HG03354 (cell line): ENCODE measurements around the gene METTL22.
A peak's percentile ranks its signal among the peaks of the same experiment; 100 is the strongest.

Experiments used
- ATAC-seq: cut with Tn5 transposase; IDR thresholded peaks from one replicate; pipeline ENCODE4 v1.9.1; 2021; ENCODE audit warnings: mild to moderate bottlenecking; ENCODE audit not compliant: unreplicated experiment, poor library complexity, severe bottlenecking

METTL22 gene

GRCh38 chr16:8621572-8622314 is at the start of gene METTL22:
METTL22 (plus strand) TSS chr16:8621698; CDS start chr16:8625666, 3,968 bp downstream.
- peak; percentile 94 for ATAC-seq

GRCh38 chr16:8572063-8572918 is 49.2 kb upstream of the METTL22 start:
- no peak for ATAC-seq

DNA sequence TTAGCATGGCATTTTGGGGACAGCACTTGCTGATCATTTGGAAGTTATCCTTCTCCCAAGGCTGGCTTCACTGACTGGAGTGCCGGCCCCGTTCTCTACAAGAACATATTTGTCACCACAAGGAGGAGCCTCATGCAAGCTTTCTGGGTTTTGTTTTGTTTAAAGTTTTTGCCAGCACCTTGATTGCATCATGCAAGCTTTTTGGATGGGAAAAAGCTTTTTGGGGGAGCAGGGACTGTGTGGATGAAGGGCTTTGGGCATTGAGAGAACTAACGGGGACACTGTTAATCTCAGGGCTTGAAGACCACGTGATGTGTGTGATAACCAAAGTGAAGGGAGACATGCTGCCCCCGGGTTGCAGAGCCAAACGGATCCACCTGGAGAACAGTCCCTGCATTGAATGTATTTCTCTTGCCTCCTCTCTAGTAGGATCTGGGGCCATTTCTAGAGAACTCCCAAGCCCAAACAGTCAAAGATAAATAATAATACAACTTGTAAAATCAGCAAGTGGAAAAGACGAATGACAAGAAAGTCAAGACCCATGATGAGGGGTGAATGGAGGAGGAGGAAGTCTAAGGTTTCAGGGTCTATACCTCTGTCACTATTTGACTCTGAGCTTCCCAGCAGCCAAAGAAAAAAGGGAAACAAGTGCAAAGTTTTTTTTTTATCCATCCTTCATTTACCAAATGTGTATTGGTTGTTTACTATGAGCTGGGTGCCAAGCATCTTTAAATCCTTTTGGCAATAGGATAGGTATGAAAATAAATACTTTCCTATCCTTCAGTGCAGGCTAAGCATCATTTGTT is 48.4 kb upstream of the METTL22 start:
- no peak for ATAC-seq

DNA sequence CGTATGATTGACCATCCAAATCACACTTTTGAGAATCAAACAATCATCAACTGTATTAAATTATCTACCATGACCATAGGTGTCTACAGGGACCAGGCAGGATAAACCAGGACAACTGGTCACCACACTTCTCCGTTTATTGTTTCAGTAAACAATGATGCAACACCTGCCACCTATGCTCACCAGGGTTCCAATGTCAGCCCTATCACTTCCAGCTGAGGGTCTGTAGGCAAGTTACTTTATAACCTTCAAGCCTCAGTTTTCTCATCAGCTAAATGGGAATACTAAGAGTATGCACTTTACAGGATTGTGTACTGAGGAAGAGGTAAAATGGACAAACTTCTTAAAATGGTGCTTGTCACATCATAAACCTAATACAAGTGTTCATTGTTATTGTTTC is 46.1 kb upstream of the METTL22 start:
- ATAC-seq: no peak

GRCh38 chr16:8576141-8577004 is 45.1 kb upstream of the METTL22 start:
- no peak for ATAC-seq

DNA sequence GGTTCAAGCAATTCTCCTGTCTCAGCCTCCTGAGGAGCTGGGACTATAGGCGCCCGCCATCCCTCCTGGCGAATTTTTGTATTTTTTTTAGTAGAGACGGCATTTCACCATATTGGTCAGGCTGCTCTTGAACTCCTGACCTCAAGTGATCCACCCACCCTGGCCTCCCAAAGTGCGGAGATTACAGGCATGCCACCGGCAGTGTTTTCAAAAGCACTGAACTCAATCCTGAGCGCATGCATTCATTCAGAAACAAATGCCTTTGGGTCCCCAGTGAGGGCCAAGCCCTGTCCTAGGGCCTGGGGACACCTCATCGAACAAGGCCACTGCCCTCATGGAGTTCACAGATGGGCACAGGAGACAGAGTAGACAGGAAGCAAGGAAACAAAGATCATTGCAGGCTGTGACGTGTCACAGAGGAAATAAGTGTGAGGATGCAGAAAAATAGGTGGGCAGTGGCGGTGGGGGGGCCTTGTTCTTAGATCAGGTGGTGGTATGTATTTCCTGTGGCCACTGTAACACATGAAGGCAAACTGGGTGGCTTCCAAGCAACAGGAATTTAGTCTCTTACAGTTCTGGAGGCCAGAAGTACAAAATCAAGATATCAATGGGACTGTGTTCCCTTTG is 43.7 kb upstream of the METTL22 start:
- no peak for ATAC-seq

- no peak for ATAC-seq
These were observed 41.9 kb upstream of the METTL22 start for GRCh38 chr16:8579559-8579958.

DNA sequence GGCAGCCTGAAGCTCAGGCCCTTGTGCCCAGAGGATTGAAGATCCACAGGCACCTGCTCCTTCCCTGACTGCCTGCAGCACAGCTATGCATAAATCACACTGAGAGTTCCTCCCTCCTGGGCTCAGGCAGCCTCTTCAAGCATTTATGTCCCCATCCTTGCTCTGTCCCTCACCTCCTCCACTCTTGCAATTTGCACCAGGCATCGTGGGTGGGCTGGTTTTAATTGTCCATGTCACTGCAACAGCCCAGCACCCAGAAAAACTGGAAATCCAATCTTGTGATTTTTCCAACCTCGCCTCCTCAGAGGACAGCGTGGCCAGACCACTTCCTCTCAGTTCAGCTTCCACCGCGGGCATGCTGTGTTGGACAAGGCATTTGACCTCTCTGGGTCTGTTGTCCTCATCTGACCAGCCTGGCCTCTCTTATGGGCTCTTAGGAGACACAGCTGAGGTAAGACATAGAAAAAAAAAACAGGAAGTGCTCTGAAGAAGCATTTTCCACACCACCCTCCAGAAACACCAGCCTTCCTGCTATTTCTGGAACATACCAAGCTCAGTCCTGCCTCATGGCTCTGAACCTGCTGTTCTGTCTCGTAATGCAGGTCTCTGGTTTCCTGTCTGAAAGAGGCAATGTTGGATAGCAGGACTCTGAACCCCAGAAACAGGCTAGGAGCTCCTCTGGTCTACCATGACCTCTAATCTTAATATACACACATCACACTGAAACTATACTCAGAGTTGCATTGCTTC is 39.5 kb upstream of the METTL22 start:
- ATAC-seq: no peak

GRCh38 chr16:8583199-8583598 is 38.3 kb upstream of the METTL22 start:
- no peak for ATAC-seq

GRCh38 chr16:8583732-8584131 is 37.8 kb upstream of the METTL22 start:
- ATAC-seq: no peak

DNA sequence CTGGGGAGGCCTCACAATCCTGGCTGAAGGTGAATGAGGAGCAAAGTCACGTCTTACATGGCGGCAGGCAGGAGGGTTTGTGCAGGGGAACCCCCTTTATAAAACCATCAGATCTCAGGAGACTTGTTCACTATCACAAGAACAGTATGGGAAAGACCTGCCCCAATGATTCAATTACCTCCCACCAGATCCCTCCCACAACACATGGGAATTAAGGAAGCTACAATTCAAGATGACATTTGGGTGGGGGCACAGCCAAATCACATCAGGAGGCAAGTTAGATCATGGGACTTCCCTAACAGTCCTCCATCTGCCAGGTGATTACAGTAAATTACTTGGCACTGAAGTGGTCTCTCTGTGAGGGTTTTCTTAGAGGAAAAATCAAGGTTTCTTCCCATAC is 36.5 kb upstream of the METTL22 start:
- no peak for ATAC-seq

DNA sequence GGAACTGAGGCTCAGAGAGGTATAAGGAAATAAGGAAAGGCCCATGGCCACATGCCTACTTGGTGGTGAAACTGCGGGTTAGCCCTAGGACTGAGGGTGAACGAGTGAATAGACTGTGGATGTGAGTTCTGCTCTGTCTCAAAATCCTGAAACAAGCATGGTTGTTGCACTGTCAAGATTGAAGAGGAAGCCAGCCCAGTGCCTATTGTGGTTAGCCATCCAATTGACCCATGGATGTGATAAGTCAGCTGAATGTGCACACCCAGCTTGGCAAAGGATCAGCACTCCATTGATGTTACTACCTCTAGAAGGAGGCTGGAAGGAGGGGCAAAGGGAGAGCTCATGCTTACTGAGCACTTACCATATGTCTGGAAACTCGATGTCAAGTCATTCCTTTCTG is 35.6 kb upstream of the METTL22 start:
- ATAC-seq: no peak

GRCh38 chr16:8587065-8587464 is 34.4 kb upstream of the METTL22 start:
- no peak for ATAC-seq

DNA sequence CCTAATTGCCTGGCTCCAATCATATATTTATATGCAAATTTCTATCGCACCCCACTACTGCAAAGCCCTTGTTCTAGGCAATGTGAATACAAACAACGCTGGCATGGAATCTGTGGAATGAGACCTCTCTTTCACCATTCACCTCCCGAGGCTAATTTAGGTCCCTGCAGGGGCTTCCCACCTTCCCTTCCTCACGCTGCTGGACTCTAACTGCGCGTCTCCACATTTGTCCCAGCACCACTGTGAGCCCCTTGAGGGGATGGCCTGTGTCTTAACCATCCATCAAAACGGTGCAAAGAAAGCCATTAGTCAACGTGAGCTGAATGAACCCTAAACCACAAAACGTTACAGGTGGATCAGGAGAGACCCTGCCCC is 32.8 kb upstream of the METTL22 start:
- no peak for ATAC-seq

GRCh38 chr16:8589057-8589899 is 32.2 kb upstream of the METTL22 start:
- ATAC-seq: no peak

- ATAC-seq: no peak
These were observed 31.4 kb upstream of the METTL22 start, which contains the start of gene TMEM114 for GRCh38 chr16:8589900-8590688. TMEM114 (minus strand) TSS chr16:8590511; CDS start chr16:8589838, 673 bp downstream.

- ATAC-seq: no peak
These were observed 30.7 kb upstream of the METTL22 start for GRCh38 chr16:8590811-8591210.
